Retinal pigment epithelial cell (primary cell): ENCODE results near the gene NYAP2.
A peak's percentile ranks its signal among the peaks of the same experiment; 100 is the strongest.

Experiments used
- DNase-seq: peaks from one replicate; pipeline ENCODE4 v3.0.0-alpha.2; 2010; ENCODE audit warnings: low read depth
- H3K4me3 ChIP-seq: 2 replicates; pipeline ENCODE4 v1.5.1; 2011; ENCODE audit warnings: mild to moderate bottlenecking, low read length, control low read depth, moderate library complexity
- CTCF ChIP-seq: conservative IDR thresholded peaks from 2 replicates; pipeline ENCODE4 v1.5.1; 2011; ENCODE audit warnings: low read depth, low read length, control low read depth, inconsistent platforms

Gene NYAP2

GRCh38 chr2:225678792-225679191 lies 279.3 kb downstream of the NYAP2 start:
- no peak for TF ChIP-seq CTCF
- no peak overlapping the region for H3K4me3 ChIP-seq

GRCh38 chr2:225683258-225683657 lies 283.7 kb downstream of the NYAP2 start:
- no peak for TF ChIP-seq CTCF
- no peak overlapping the region for H3K4me3 ChIP-seq
- no peak for DNase-seq

More at GRCh38 chr2:225678792-225679191, 279.3 kb downstream of the NYAP2 start:
- peak; percentile 13 for DNase-seq

GRCh38 chr2:225690153-225690552 lies 290.6 kb downstream of the NYAP2 start:
- no peak overlapping the region for H3K4me3 ChIP-seq
- TF ChIP-seq CTCF = no peak
- no peak for DNase-seq

GRCh38 chr2:225691711-225692110 lies 292.2 kb downstream of the NYAP2 start:
- no peak for DNase-seq
- TF ChIP-seq CTCF = no peak
- no peak overlapping the region for H3K4me3 ChIP-seq

- no peak for TF ChIP-seq CTCF
- no peak overlapping the region for H3K4me3 ChIP-seq
- DNase-seq = no peak
Measured at GRCh38 chr2:225693259-225693658, 293.7 kb downstream of the NYAP2 start.

GRCh38 chr2:225694664-225695063 lies 295.2 kb downstream of the NYAP2 start:
- no peak for TF ChIP-seq CTCF
- no peak for DNase-seq

GRCh38 chr2:225697936-225698335 lies 298.4 kb downstream of the NYAP2 start:
- no peak overlapping the region for H3K4me3 ChIP-seq
- TF ChIP-seq CTCF = no peak
- no peak for DNase-seq

More at GRCh38 chr2:225694664-225695063, 295.2 kb downstream of the NYAP2 start:
- H3K4me3 ChIP-seq = no peak overlapping the region
